ENCODE data around the gene DBN1. TPM values are rescaled to one million over a fixed set of nuclear protein-coding genes. Genes with fewer than 3 reads are reported as not detected.

DBN1 gene
- total and polyA plus RNA-seq, 12 donors, result 5.1 to 47.1 (median 12.6) TPM

DNA sequence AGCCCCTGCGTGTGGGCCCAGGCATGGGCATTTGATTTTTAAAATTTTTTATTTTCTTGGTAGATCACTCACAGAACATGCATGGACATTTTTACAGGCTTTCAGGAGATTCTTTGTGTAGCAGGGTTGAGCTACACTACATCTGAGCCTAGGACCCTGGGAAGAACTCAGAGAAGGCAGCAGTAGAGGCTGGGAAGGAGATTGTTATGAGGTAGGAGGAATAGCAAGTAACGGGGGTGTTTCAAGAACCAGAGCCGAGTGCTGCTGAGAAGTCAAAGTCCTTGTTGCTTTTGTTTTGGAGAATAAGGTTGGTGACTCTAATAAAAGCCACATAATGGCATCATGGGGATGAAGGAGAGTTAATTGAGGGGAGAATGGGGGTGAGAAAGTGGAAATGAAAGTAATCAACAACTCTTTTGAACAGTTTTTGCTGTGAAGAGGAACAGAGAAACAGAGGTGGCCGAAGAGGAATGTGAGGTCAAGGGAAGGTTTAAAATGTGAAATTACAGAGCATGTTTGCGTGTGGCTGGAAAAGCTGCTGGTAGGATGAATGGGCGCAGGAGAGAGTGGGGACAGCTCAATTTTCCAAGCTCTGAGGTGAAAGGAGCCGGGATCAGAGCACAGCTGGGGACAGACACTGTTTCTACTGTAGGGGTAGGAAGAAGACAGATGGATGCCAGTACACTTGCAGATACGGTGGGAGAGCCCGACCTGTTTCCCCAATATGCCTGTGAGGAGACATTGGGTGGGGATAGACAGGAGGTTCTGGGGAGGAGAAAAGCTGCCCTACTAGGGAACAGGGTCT lies 28.6 kb upstream of the DBN1 start:
- WGBS, 4 donors, result 48 to 64% (median 55%) methylated on average over 9 of the region's 9 CpGs
- H3K36me3 ChIP-seq (replicated peaks in 1 of 2), result no peaks in the 10 kb centered on the region
- H3K9me3 ChIP-seq (replicated peaks in 1 of 3), result no peaks in the 10 kb centered on the region
- DNase-seq, result no peak
- peaks cover 11 to 16% of the 10 kb centered on the region in 2 donors for H3K4me1 ChIP-seq (replicated peaks in 1 of 2)
- intact Hi-C loops (cut with DNase I), result loop anchor here (5.0 kb wide), 2 partner anchors 45 to 110 kb away; no protein-coding TSS in a partner anchor
- no peak overlapping the region for H3K27ac ChIP-seq
- H3K27me3 ChIP-seq, result no peaks in the 10 kb centered on the region
- no peak overlapping the region for H3K4me3 ChIP-seq
- TF ChIP-seq CTCF (IDR thresholded peaks at IDR 0.05) (no peak), POLR2A (IDR thresholded peaks at IDR 0.05) (no peak)

DNA sequence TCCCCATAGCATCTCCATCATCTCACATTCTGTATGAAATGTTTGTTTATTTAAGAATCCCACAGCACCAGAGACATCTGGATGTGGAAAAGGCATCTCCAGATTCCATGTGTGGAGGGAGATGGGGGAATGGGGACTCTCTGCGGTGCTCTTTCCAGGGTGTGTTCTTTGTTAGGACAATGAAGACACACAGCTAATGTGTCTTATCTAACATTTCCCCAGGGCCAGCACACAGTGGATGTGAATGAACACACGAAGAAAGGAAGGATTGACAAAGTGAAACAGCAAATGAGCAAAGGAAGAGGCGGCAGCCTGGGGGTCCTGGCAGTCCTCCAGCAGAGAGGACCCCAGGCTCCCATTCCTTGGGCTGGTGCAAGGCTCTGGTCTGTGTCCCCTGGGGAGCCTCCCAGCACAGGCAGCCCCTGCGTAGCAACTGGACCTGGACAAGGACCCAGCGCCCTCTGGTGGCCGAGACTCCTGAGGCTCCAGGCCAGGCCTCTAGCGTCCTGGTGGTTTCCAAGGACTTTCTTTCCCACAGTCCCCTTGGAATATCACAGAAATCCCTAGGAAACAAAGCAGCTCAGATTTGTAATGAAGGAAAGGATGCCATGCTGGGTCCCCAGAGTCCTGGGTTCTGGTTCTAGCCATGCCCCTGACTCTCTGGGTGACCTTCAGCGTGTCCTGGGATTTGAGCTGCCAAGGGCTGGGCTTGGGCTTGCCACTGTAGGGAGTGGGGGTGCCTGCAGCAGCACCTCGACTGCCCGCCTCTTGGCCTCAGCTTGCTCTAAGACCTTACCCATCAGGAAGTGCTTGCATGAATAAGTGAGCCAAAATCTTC lies 27.5 kb upstream of the DBN1 start:
- no peak for TF ChIP-seq POLR2A (IDR thresholded peaks at IDR 0.05)
- peak; percentile 86 to 95 (median 94) for TF ChIP-seq CTCF (IDR thresholded peaks at IDR 0.05)
- intact Hi-C loops (cut with DNase I), result loop anchor here (5.0 kb wide), 2 partner anchors 44 to 109 kb away; no protein-coding TSS in a partner anchor
- Histone ChIP-seq H3K36me3 (replicated peaks in 1 of 2) (no peaks in the 10 kb centered on the region), H3K4me1 (replicated peaks in 1 of 2) (peaks cover 17 to 18% of the 10 kb centered on the region in 2 donors), H3K9me3 (replicated peaks in 1 of 3) (no peaks in the 10 kb centered on the region), H3K27me3 (no peaks in the 10 kb centered on the region), H3K4me3 (no peak overlapping the region), H3K27ac (no peak overlapping the region)
- DNase-seq, result peak; percentile 85 to 96 (median 93)
- WGBS, 4 donors, result 13 to 32% (median 19%) methylated on average over 6 to 10 of the region's 10 CpGs

DNA sequence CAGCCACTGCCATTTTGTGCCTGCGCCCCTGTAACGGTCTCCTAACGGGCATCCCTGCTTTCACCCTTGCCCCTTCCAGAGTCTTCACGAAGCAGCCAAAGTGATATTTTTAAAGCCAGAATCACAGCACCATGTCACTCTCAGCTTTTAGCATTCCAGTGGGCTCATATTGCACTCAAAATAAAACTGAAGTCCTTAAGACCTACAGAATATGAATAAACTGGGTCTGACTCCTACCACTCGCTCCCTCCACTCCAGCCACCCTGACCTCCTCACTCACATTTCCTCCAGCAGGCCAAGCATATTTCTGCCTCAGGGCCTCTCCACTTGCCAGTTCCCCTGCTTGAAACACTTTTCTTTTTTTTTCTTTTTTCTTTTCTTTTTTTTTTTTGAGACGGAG lies 26.4 kb upstream of the DBN1 start:
- no peak overlapping the region for H3K27ac ChIP-seq
- no peak for DNase-seq
- H3K9me3 ChIP-seq (replicated peaks in 1 of 3), result no peaks in the 10 kb centered on the region
- no peak for TF ChIP-seq CTCF (IDR thresholded peaks at IDR 0.05)
- no peak for TF ChIP-seq POLR2A (IDR thresholded peaks at IDR 0.05)
- peaks cover 19 to 29% of the 10 kb centered on the region in 2 donors for H3K4me1 ChIP-seq (replicated peaks in 1 of 2)
- no peaks in the 10 kb centered on the region for H3K36me3 ChIP-seq (replicated peaks in 1 of 2)
- intact Hi-C loops (cut with DNase I), result loop anchor here (5.0 kb wide), 2 partner anchors 43 to 108 kb away; no protein-coding TSS in a partner anchor
- H3K4me3 ChIP-seq, result no peak overlapping the region
- 74 to 87% (median 86%) methylated on average over 6 of the region's 6 CpGs for WGBS, 4 donors
- no peaks in the 10 kb centered on the region for H3K27me3 ChIP-seq

Data from adrenal gland (tissue), 12 donors.